H1 (cell line): Measurements from ENCODE around the gene CYP17A1. TPM values are rescaled to one million over a fixed set of nuclear protein-coding genes. Genes with fewer than 3 reads are reported as not detected.

ENCODE experiments used
- CBX8 ChIP-seq: fragments of 300-800, 300-1000 bp; sonication (generic); IDR thresholded peaks from 2 replicates; pipeline ENCODE4 v1.7.1; 2016; ENCODE audit warnings: low read depth, low read length, borderline replicate concordance
- EP300 ChIP-seq, 2 experiments: IDR thresholded peaks; 1 replicate in 1 of 2; 2 replicates in 1 of 2; pipeline ENCODE4 v1.6.1; 2011 to 2012; ENCODE audit warnings: low read depth in 2 of 2, low read length in 2 of 2, mild to moderate bottlenecking in 2 of 2, borderline replicate concordance in 1 of 2, inconsistent platforms in 1 of 2, moderate library complexity in 1 of 2
- GTF2F1 ChIP-seq: IDR thresholded peaks from 2 replicates; pipeline ENCODE4 v1.6.1; 2012; ENCODE audit warnings: low read depth, low read length, improper control_type of control experiment, borderline replicate concordance
- HDAC2 ChIP-seq, 2 experiments: fragments of 300-600 bp in 1 of 2; sonication (generic) in 1 of 2; IDR thresholded peaks; 2 replicates each; pipeline ENCODE4 v1.6.1; 2011 to 2012; ENCODE audit warnings: low read depth in 2 of 2, low read length in 2 of 2, mild to moderate bottlenecking in 2 of 2, moderate library complexity in 2 of 2, borderline replicate concordance in 1 of 2, inconsistent platforms in 1 of 2
- SRF ChIP-seq: IDR thresholded peaks from 2 replicates; pipeline ENCODE4 v1.6.1; 2011; ENCODE audit warnings: mild to moderate bottlenecking, low read depth, low read length, moderate library complexity
- polyA plus RNA-seq, 7 experiments: library from polyadenylated mRNA; depleted of rRNA in 3 of 7; stranded (reverse) in 5 of 7; unstranded in 2 of 7; fragments of >200 nt in 5 of 7; fragments of 200-250 nt in 2 of 7; gene quantifications; 1 replicate in 5 of 7; 2 replicates in 1 of 7; 4 replicates in 1 of 7; pipeline versions ENCODE4 v1.2.1 to v1.2.3, GENCODE V29; 2011 to 2013; ENCODE audit warnings: missing spikeins in 2 of 7, mixed read lengths in 2 of 7
- total RNA-seq: library from RNA; stranded (reverse); fragmentation: NEBNext Ultra II Directional; extraction: Animal tissue kit (Norgen Biotek cat#: 25700); gene quantifications from 2 replicates; pipeline ENCODE4 v1.2.1, GENCODE V29; 2021

The CYP17A1 gene
- total and polyA plus RNA-seq, 2 of the 8 experiments (the other 6 are each of a cell fraction or from before 2014, with no cell fraction given) = not detected

- TF ChIP-seq EP300 (IDR thresholded peaks at IDR 0.05; ENCODE audit: borderline replicate concordance in 1 of 2, low read depth in 2 of 2, low read length in 2 of 2) = no peak
- TF ChIP-seq HDAC2 (IDR thresholded peaks at IDR 0.05; ENCODE audit: borderline replicate concordance in 1 of 2, low read depth in 2 of 2, low read length in 2 of 2) = no peak
- TF ChIP-seq SRF = no peak
- TF ChIP-seq CBX8 = no peak
- TF ChIP-seq GTF2F1 = no peak
Observed at GRCh38 chr10:102876747-102877153, 39.5 kb upstream of the CYP17A1 start (continued).
